DND-41 (cell line): ENCODE data around the gene AKAP17A.

Source experiments
- ATAC-seq: fragments of 200-7000 bp; cut with Tn5 transposase; 3 replicates; pipeline ENCODE4 v1.9.1; 2021; ENCODE audit warnings: low read depth; ENCODE audit not compliant: insufficient read depth
- DNase-seq: peaks from one replicate; pipeline ENCODE4 v3.0.0-alpha.2; 2020
- H2AFZ ChIP-seq: 2 replicates; pipeline ENCODE4 v1.6.0; 2012; ENCODE audit warnings: low read depth, low read length
- H3K27ac ChIP-seq: 2 replicates; pipeline ENCODE4 v1.5.1; 2012; ENCODE audit warnings: low read length, inconsistent platforms
- H3K27me3 ChIP-seq: fragments of 200-600 bp; sonication (generic); 2 replicates; pipeline ENCODE4 v1.6.0; 2012; ENCODE audit warnings: low read length, mild to moderate bottlenecking, inconsistent platforms; ENCODE audit not compliant: insufficient read depth, poor library complexity
- H3K36me3 ChIP-seq: 2 replicates; pipeline ENCODE4 v1.5.1; 2012; ENCODE audit warnings: low read length, inconsistent platforms; ENCODE audit not compliant: insufficient read depth
- H3K4me1 ChIP-seq: 2 replicates; pipeline ENCODE4 v1.5.1; 2012; ENCODE audit warnings: mild to moderate bottlenecking, low read length; ENCODE audit not compliant: insufficient read depth
- H3K4me2 ChIP-seq: 2 replicates; pipeline ENCODE4 v1.6.0; 2012; ENCODE audit warnings: mild to moderate bottlenecking, moderate library complexity, low read length, inconsistent platforms; ENCODE audit not compliant: insufficient read depth
- H3K4me3 ChIP-seq, 2 experiments: fragments of 200-600 bp in 1 of 2; shearing (Covaris generic) in 1 of 2; 2 replicates each; pipeline ENCODE4 v1.5.1; 2012 to 2016; ENCODE audit warnings: inconsistent platforms in 2 of 2, low read length in 2 of 2, mild to moderate bottlenecking in 2 of 2, low read depth in 1 of 2, moderate library complexity in 1 of 2
- H3K79me2 ChIP-seq: 2 replicates; pipeline ENCODE4 v1.6.0; 2012; ENCODE audit warnings: low read length, inconsistent platforms; ENCODE audit not compliant: insufficient read depth
- H3K9ac ChIP-seq: 2 replicates; pipeline ENCODE4 v1.6.0; 2012; ENCODE audit warnings: low read depth, mild to moderate bottlenecking, inconsistent platforms, low read length, moderate library complexity
- H3K9me3 ChIP-seq: 2 replicates; pipeline ENCODE4 v1.5.1; 2012; ENCODE audit warnings: low read length, moderate library complexity, mild to moderate bottlenecking, inconsistent platforms; ENCODE audit not compliant: insufficient read depth, severe bottlenecking
- H4K20me1 ChIP-seq: 2 replicates; pipeline ENCODE4 v1.6.0; 2012; ENCODE audit warnings: low read length; ENCODE audit not compliant: insufficient read depth
- EZH2 ChIP-seq: IDR thresholded peaks from 3 replicates; pipeline ENCODE4 v1.6.1; 2012; ENCODE audit warnings: borderline replicate concordance, low read depth, mild to moderate bottlenecking, moderate library complexity, low read length, inconsistent platforms; ENCODE audit not compliant: severe bottlenecking
- TF ChIP-seq, protein P1 (sequence below): IDR thresholded peaks from 2 replicates; pipeline ENCODE4 v1.5.1; 2012; ENCODE audit warnings: borderline replicate concordance, low read length, moderate library complexity, mild to moderate bottlenecking; ENCODE audit not compliant: poor library complexity, severe bottlenecking; ENCODE audit errors: extremely low read depth

Gene AKAP17A

DNA sequence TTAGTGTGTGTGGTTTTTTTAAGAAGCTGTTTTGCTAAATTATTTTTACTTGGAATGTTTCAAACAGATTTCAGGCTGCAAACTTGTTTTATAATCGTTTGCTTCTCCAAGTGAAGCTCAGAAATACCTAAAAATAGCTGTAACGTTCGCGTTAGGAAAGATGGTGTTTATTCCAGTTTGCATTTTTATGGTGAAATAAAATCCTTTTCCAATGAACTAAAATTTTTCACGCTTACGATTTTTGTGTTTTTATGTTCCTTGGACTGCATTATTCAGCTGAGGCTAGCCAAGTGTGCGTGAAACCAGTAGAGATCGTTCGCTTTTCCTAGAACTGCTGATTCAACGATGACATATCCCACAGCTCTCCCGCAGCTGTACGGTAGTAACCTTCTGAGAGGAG is 10.9 kb downstream of the AKAP17A start:
- Histone ChIP-seq H4K20me1 (peaks cover 33% of the 10 kb centered on the region), H2AFZ (no peak overlapping the region), H3K27me3 (no peaks in the 10 kb centered on the region), H3K79me2 (peaks cover 29% of the 10 kb centered on the region), H3K36me3 (peaks cover 65% of the 10 kb centered on the region), H3K9ac (no peak overlapping the region), H3K4me1 (no peaks in the 10 kb centered on the region), H3K4me2 (no peak overlapping the region), H3K9me3 (peaks cover 8% of the 10 kb centered on the region), H3K4me3 (no peak overlapping the region), H3K27ac (no peak overlapping the region)
- DNase-seq (no peak), ATAC-seq (no peak)
- TF ChIP-seq, protein P1, sequence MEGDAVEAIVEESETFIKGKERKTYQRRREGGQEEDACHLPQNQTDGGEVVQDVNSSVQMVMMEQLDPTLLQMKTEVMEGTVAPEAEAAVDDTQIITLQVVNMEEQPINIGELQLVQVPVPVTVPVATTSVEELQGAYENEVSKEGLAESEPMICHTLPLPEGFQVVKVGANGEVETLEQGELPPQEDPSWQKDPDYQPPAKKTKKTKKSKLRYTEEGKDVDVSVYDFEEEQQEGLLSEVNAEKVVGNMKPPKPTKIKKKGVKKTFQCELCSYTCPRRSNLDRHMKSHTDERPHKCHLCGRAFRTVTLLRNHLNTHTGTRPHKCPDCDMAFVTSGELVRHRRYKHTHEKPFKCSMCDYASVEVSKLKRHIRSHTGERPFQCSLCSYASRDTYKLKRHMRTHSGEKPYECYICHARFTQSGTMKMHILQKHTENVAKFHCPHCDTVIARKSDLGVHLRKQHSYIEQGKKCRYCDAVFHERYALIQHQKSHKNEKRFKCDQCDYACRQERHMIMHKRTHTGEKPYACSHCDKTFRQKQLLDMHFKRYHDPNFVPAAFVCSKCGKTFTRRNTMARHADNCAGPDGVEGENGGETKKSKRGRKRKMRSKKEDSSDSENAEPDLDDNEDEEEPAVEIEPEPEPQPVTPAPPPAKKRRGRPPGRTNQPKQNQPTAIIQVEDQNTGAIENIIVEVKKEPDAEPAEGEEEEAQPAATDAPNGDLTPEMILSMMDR = no peak
- no peak for TF ChIP-seq EZH2

DNA sequence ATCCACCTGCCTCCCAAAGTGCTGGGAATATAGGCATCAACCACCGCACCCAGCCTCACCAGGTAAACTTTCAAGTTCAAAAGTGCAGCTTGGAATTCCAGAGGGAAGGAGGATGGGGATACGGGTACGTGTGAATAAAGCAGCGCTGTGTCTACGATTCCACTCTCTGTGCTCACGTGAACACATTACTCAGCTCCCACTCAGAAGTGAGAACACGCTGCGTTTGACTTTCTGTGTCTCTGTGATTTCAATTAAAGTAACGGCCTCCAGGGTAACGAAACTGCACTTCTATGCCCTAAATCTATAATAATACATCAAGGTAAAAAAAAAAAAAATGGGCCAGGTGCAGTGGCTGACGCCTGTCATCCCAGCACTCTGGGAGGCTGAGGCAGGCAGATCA is 15.1 kb downstream of the AKAP17A start:
- Histone ChIP-seq H3K4me2 (no peak overlapping the region), H3K4me1 (no peaks in the 10 kb centered on the region), H3K9me3 (peaks cover 5% of the 10 kb centered on the region), H4K20me1 (peaks cover 4% of the 10 kb centered on the region; the same call in 1 of the 2 replicates), H3K27me3 (no peaks in the 10 kb centered on the region), H3K9ac (no peak overlapping the region), H3K36me3 (peaks cover 23% of the 10 kb centered on the region), H3K79me2 (peaks cover 6% of the 10 kb centered on the region; the same call in 1 of the 2 replicates), H2AFZ (no peak overlapping the region), H3K27ac (no peak overlapping the region), H3K4me3 (no peak overlapping the region)
- TF ChIP-seq EZH2 = no peak
- TF ChIP-seq, protein P1 = no peak
- no peak for DNase-seq
- no peak for ATAC-seq

DNA sequence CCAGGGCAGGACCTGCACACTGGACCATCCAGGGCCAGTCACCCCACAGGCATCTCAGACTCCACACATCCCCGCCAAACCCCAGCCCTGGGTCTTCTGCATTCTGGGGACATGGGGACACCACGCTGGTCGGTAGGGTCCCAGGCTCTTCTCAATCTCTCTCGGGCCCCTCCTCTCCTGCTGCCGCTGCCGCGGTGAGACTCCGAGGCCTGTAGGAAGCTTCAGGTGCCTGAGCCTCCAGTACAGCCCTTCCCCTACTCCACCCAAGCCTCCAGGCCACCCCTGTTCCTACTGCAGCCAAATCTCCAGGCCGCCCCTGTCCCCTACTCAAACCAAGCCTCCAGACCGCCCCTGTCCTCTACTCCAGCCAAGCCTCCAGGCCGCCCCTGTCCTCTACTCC is 17.9 kb downstream of the AKAP17A start:
- no peak for ATAC-seq

More for the DNA sequence above, 17.9 kb downstream of the AKAP17A start:
- TF ChIP-seq, protein P1 = no peak
- TF ChIP-seq EZH2 = no peak
- Histone ChIP-seq H3K79me2 (no peaks in the 10 kb centered on the region), H2AFZ (no peak overlapping the region), H3K4me3 (no peak overlapping the region), H3K9me3 (no peaks in the 10 kb centered on the region), H3K36me3 (peaks cover 3% of the 10 kb centered on the region; the same call in 1 of the 2 replicates), H3K4me1 (no peaks in the 10 kb centered on the region), H3K27ac (no peak overlapping the region), H3K9ac (no peak overlapping the region), H3K27me3 (no peaks in the 10 kb centered on the region), H3K4me2 (no peak overlapping the region), H4K20me1 (no peaks in the 10 kb centered on the region; the same call in 1 of the 2 replicates)
- DNase-seq = no peak
